ENCODE measurements around the gene ACAT1. TPM values are rescaled to one million over a fixed set of nuclear protein-coding genes. Genes with fewer than 3 reads are reported as not detected.
"Not testable (repeated sequence)": the region's sequence is repeated elsewhere in the genome, so short reads cannot be mapped to it uniquely, and the experiment has no call there.

Gene ACAT1
- total RNA-seq, 2 donors from 2014 or later = 15.8 to 18.8 TPM

DNA sequence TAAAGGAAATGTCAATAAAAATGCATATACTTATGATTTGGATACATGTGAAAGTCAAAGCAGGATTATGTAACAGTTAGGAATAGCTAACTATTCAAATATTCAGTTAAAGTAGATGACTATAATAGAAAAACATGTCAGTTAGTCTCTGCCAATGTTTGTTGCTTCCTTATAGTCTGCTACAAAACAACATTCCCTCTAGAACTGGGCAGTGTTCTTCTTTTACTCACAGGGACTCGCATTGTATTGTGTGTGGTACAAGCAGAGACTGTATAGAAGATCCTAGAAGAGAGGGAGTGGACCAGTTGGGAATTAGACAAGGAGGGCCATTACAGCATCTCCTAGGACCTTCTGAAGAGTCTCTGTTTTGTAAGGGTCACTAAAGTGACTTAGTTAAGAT is 10.6 kb downstream of the ACAT1 start:
- DNase-seq = no peak
- no peak overlapping the region for H3K27ac Mint-ChIP-seq
- H3K27ac ChIP-seq (ENCODE audit: low read depth, low read length) = no peak overlapping the region
- no peaks in the 10 kb centered on the region for H3K9me3 Mint-ChIP-seq
- no peak overlapping the region for H3K4me3 ChIP-seq (ENCODE audit: low read length)
- 100% methylated on average over 1 of the region's 1 CpG; no CpG with 5 or more reads in 1 of the 2 experiments for WGBS, 2 experiments (ENCODE audit: insufficient coverage in 1 of 2, insufficient read length in 1 of 2)
- H3K9ac ChIP-seq (ENCODE audit: extremely low read depth, low read length, poor library complexity, severe bottlenecking) = no peak overlapping the region
- H3K36me3 ChIP-seq (ENCODE audit: control insufficient read depth, insufficient read depth, low read length) = peaks cover 3% of the 10 kb centered on the region
- no peak for TF ChIP-seq CTCF (conservative IDR thresholded peaks at IDR 0.05)
- H3K4me1 Mint-ChIP-seq = peaks cover 7% of the 10 kb centered on the region
- no peaks in the 10 kb centered on the region for H3K9me3 ChIP-seq (ENCODE audit: control insufficient read depth, low read length)
- no peaks in the 10 kb centered on the region for H3K27me3 ChIP-seq (ENCODE audit: control insufficient read depth, insufficient read depth, low read length, poor library complexity, severe bottlenecking)
- peaks cover 14% of the 10 kb centered on the region for H3K36me3 Mint-ChIP-seq (ENCODE audit: low read depth)
- no peak overlapping the region for H3K4me3 Mint-ChIP-seq
- no peaks in the 10 kb centered on the region for H3K27me3 Mint-ChIP-seq (ENCODE audit: insufficient read depth)
- H3K4me1 ChIP-seq (ENCODE audit: control insufficient read depth, insufficient read depth, low read length) = no peaks in the 10 kb centered on the region

DNA sequence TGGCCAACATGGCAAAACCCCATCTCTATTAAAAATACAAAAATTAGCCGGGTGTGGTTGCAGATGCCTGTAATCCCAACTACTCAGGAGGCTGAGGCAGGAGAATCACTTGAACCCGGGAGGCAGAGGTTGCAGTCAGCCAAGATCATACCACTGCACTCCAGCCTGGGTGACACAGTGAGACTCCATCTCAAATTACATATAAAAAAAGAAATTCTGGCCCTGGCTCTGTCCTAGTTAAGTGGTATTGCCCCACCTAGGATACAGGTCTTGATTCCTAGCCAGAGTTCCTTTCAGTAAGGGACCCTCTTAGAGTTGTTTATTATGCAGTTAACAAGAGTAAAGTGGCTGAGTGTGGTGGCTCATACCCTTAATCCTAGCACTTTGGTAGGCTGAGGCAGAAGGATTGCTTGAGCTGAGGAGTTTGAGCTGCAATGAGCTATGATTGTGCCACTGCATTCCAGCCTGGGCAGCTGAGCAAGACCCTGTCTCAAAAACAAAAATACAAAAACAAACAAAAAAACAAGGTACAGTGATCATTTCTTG is 11.7 kb downstream of the ACAT1 start:
- DNase-seq; H3K4me3 ChIP-seq (ENCODE audit: low read length); H3K4me1 ChIP-seq (ENCODE audit: control insufficient read depth, insufficient read depth, low read length); H3K36me3 ChIP-seq (ENCODE audit: control insufficient read depth, insufficient read depth, low read length); H3K4me1 Mint-ChIP-seq; H3K9me3 Mint-ChIP-seq; H3K4me3 Mint-ChIP-seq; H3K27ac Mint-ChIP-seq; H3K9ac ChIP-seq (ENCODE audit: extremely low read depth, low read length, poor library complexity, severe bottlenecking); H3K27me3 ChIP-seq (ENCODE audit: control insufficient read depth, insufficient read depth, low read length, poor library complexity, severe bottlenecking); H3K9me3 ChIP-seq (ENCODE audit: control insufficient read depth, low read length); H3K27ac ChIP-seq (ENCODE audit: low read depth, low read length); H3K27me3 Mint-ChIP-seq (ENCODE audit: insufficient read depth): not testable (repeated sequence)
- 90 to 100% methylated on average over 1 to 2 of the region's 2 CpGs for WGBS, 2 experiments (ENCODE audit: insufficient coverage in 1 of 2, insufficient read length in 1 of 2)
- H3K36me3 Mint-ChIP-seq (ENCODE audit: low read depth) = peaks cover 18% of the 10 kb centered on the region

GRCh38 chr11:108135845-108136544 is 14.6 kb downstream of the ACAT1 start:
- Histone ChIP-seq H3K4me3 (ENCODE audit: low read length) (no peak overlapping the region), H3K27me3 (ENCODE audit: control insufficient read depth, insufficient read depth, low read length, poor library complexity, severe bottlenecking) (no peaks in the 10 kb centered on the region), H3K36me3 (ENCODE audit: control insufficient read depth, insufficient read depth, low read length) (peaks cover 8% of the 10 kb centered on the region), H3K4me1 (ENCODE audit: control insufficient read depth, insufficient read depth, low read length) (no peaks in the 10 kb centered on the region), H3K27ac (ENCODE audit: low read depth, low read length) (no peak overlapping the region), H3K9me3 (ENCODE audit: control insufficient read depth, low read length) (no peaks in the 10 kb centered on the region), H3K9ac (ENCODE audit: extremely low read depth, low read length, poor library complexity, severe bottlenecking) (no peak overlapping the region)
- WGBS, 2 experiments (ENCODE audit: insufficient coverage in 1 of 2, insufficient read length in 1 of 2) = 92 to 98% methylated on average over 1 to 2 of the region's 2 CpGs
- Mint-ChIP-seq H3K4me3 (no peak overlapping the region), H3K9me3 (no peaks in the 10 kb centered on the region), H3K27me3 (ENCODE audit: insufficient read depth) (no peaks in the 10 kb centered on the region), H3K27ac (no peak overlapping the region), H3K36me3 (ENCODE audit: low read depth) (peaks cover 35% of the 10 kb centered on the region), H3K4me1 (no peaks in the 10 kb centered on the region)
- no peak for DNase-seq
- peak; percentile 57 for TF ChIP-seq CTCF (conservative IDR thresholded peaks at IDR 0.05)
